Measurements from ENCODE around the gene DTL. TPM values are rescaled to one million over a fixed set of nuclear protein-coding genes. Genes with fewer than 3 reads are reported as not detected.

Gene DTL
- polyA plus RNA-seq, 1 experiment: 8.3 TPM

DNA sequence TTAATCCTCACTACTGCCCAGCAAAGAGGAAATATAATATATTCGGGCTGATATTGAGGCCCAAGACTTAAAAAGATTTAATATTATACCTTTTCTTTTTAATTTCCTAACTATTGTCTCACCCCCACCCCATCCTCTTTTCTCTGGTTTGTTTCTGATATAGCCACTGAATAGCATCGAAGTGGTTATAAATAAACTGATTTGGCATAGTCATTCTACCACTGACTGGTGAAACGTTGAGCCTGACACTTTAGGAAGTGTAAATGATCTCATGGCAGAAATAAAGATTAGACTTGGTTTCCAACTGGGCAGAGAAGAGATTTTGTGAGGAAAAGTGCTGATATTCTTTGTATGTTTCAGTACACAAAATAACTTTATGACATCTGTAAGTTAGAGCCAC, 39.3 kb downstream of the DTL start:
- H3K36me3 ChIP-seq (ENCODE audit: control insufficient read depth, insufficient read depth, low read length): no peaks in the 10 kb centered on the region
- H3K27me3 ChIP-seq (ENCODE audit: control insufficient read depth, insufficient read depth, low read length): no peaks in the 10 kb centered on the region
- no peak for DNase-seq (ENCODE audit: low read depth)
- ChIA-PET CTCF (no interaction called here), POLR2A (no interaction called here)
- no peak overlapping the region for H3K4me3 ChIP-seq (ENCODE audit: low read depth, low read length)
- TF ChIP-seq, protein P1, sequence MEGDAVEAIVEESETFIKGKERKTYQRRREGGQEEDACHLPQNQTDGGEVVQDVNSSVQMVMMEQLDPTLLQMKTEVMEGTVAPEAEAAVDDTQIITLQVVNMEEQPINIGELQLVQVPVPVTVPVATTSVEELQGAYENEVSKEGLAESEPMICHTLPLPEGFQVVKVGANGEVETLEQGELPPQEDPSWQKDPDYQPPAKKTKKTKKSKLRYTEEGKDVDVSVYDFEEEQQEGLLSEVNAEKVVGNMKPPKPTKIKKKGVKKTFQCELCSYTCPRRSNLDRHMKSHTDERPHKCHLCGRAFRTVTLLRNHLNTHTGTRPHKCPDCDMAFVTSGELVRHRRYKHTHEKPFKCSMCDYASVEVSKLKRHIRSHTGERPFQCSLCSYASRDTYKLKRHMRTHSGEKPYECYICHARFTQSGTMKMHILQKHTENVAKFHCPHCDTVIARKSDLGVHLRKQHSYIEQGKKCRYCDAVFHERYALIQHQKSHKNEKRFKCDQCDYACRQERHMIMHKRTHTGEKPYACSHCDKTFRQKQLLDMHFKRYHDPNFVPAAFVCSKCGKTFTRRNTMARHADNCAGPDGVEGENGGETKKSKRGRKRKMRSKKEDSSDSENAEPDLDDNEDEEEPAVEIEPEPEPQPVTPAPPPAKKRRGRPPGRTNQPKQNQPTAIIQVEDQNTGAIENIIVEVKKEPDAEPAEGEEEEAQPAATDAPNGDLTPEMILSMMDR (IDR thresholded peaks at IDR 0.05; ENCODE audit: insufficient read depth, low read depth, low read length): no peak

DNA sequence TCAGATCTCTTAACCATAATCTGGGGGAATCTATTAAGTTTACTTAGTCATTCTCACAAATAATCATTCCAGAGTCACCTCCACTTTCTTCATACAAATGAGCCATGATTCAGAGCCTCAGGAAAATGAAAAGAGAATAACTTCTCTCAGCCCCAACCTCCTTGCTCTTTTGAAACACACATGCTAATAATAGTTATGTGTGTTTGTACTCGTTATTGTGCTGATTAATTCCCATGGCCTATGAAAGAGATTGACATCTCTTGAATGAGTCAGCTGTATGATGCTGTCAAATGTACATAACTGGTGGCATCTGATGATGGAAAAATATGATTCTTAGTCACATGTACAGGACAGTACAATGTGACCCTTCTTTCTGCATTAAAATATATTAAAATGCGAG, 41.5 kb downstream of the DTL start:
- CTCF ChIA-PET: interaction anchor here (0.9 to 3.1 kb wide), 4 partner anchors 214 to 379 kb away, joined by 3 to 11 read pairs (median 6); no protein-coding TSS in a partner anchor
- TF ChIP-seq, protein P1 (IDR thresholded peaks at IDR 0.05; ENCODE audit: insufficient read depth, low read depth, low read length): no peak
- H3K36me3 ChIP-seq (ENCODE audit: control insufficient read depth, insufficient read depth, low read length): no peaks in the 10 kb centered on the region
- POLR2A ChIA-PET: no interaction called here
- no peak for DNase-seq (ENCODE audit: low read depth)
- no peaks in the 10 kb centered on the region for H3K27me3 ChIP-seq (ENCODE audit: control insufficient read depth, insufficient read depth, low read length)
- H3K4me3 ChIP-seq (ENCODE audit: low read depth, low read length): no peak overlapping the region

DNA sequence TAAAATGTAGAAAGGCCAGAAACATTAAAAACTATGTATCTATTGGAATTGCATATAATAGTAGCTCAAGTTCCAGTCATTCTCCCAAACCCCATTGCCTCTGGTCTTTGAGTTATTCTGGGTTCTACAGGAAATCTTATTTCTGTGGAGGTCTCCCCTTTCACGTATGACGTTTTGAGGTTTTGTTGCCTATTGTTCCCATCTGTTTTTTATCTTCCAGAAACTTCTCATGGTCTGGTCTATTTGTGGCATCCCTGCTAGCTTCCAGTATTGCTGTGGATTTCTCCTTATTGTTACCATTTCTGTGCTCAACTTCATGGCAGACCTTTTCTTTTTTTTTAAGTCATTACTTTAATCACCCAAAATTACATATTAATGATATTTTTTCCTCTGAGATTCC, 43.3 kb downstream of the DTL start:
- ChIA-PET POLR2A (no interaction called here), CTCF (interaction anchor here (1.4 kb wide), 1 partner anchor 8 kb away, joined by 4 read pairs; no protein-coding TSS in a partner anchor)
- Histone ChIP-seq H3K4me3 (ENCODE audit: low read depth, low read length) (no peak overlapping the region), H3K27me3 (ENCODE audit: control insufficient read depth, insufficient read depth, low read length) (no peaks in the 10 kb centered on the region), H3K36me3 (ENCODE audit: control insufficient read depth, insufficient read depth, low read length) (no peaks in the 10 kb centered on the region)
- DNase-seq (ENCODE audit: low read depth): no peak
- TF ChIP-seq, protein P1 (IDR thresholded peaks at IDR 0.05; ENCODE audit: insufficient read depth, low read depth, low read length): no peak

DNA sequence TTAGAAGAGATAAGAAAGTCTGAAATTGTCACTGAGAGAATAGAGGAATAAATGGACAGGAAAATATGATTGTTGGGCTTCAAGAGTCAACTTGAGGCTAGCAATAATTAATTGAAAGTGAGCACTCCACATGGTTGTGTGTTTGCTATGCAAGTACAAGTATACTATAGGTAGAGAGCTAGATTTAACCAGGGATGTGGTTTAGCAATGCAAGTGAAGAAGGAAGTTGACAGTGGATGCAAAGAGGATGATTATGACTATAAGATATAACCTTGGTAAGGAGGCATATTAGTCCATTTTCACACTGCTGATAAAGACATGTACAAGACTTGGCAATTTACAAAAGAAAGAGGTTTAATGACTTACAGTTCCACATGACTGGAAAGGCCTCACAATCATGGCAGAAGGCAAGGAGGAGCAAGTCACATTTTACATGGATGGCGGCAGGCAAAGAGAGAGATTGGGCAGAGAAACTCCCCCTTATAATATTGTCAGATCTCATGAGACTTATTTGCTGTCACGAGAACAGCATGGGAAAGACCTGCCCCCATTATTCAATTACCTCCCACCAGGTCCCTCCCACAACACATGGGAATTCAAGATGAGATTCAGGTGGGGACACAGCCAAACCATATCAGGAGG, 47.3 kb downstream of the DTL start:
- Histone ChIP-seq H3K36me3 (ENCODE audit: control insufficient read depth, insufficient read depth, low read length) (no peaks in the 10 kb centered on the region), H3K27me3 (ENCODE audit: control insufficient read depth, insufficient read depth, low read length) (no peaks in the 10 kb centered on the region), H3K4me3 (ENCODE audit: low read depth, low read length) (no peak overlapping the region)
- ChIA-PET CTCF (interaction anchor here (1.5 kb wide), 1 partner anchor 88 kb away, joined by 3 read pairs; no protein-coding TSS in a partner anchor), POLR2A (no interaction called here)
- TF ChIP-seq, protein P1 (IDR thresholded peaks at IDR 0.05; ENCODE audit: insufficient read depth, low read depth, low read length): no peak
- no peak for DNase-seq (ENCODE audit: low read depth)

DNA sequence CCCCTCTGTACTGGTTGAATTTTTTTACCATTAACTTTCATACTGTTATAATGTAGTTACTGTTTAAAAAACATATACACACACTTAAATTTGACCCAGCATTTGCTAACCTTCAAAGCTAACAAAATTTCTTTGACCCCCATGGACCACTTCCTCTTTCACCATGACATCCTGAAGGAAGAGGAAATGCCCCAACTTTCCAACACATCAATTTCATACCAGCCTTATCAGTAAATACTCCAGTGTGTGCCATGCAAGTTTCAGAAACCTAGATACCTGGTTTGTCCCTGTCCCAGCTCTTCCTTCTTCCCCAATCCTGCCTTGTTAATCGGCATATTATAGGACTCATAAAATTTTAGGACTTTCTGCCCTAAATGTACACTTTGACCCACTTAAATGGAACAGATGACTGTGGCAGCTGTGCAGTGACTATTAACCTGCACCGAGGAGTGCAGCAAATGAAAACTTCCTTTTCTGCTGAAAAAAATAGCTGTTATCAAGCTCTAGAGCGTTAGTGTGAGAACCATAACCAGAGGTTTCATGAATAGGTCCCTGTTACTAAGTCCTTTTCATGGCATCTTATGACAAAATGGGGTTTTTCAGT, 54.1 kb downstream of the DTL start:
- ChIA-PET POLR2A (no interaction called here), CTCF (interaction anchor here (3.8 kb wide), 1 partner anchor 19 kb away, joined by 18 read pairs; no protein-coding TSS in a partner anchor)
- no peak overlapping the region for H3K4me3 ChIP-seq (ENCODE audit: low read depth, low read length)
- TF ChIP-seq, protein P1 (IDR thresholded peaks at IDR 0.05; ENCODE audit: insufficient read depth, low read depth, low read length): no peak
- no peaks in the 10 kb centered on the region for H3K36me3 ChIP-seq (ENCODE audit: control insufficient read depth, insufficient read depth, low read length)
- no peak for DNase-seq (ENCODE audit: low read depth)
- H3K27me3 ChIP-seq (ENCODE audit: control insufficient read depth, insufficient read depth, low read length): no peaks in the 10 kb centered on the region

Data from BJ (cell line).